Endothelial cell of umbilical vein (primary cell): ENCODE data around the gene TPM1. TPM values are rescaled to one million over a fixed set of nuclear protein-coding genes. Genes with fewer than 3 reads are reported as not detected.

Experiments
- BruUV-seq: library from RNA; stranded (reverse); fragments of 400-500 nt; replicated peaks from 2 replicates; lab custom pipeline; 2021; lab: Mats Ljungman, UMichigan
- CTCF ChIA-PET: fragments of 300-600, 350-600 bp; sonication (Branson Sonifier 250); formaldehyde crosslinking; loops from one replicate; lab custom pipeline; 2021; ENCODE audit warnings: antibody characterized with exemption, inconsistent platforms; lab: Charles Lee
- POLR2A ChIA-PET: fragments of 300-600, 350-600 bp; sonication (Branson Sonifier 250); formaldehyde crosslinking; loops from one replicate; lab custom pipeline; 2021; ENCODE audit warnings: antibody characterized with exemption, inconsistent platforms; lab: Charles Lee
- DNase-seq: peaks from one replicate; pipeline ENCODE4 v3.0.0-alpha.2; 2011; ENCODE audit warnings: low read depth, low spot score
- FAIRE-seq: peaks from 2 replicates; lab custom pipeline; 2011; peaks lifted over from hg19 to GRCh38; lab: Jason Lieb, UNC
- H2AFZ ChIP-seq: 2 replicates; pipeline ENCODE4 v1.6.0; 2012; ENCODE audit warnings: low read depth, low read length, control low read depth, inconsistent platforms
- H3K27ac ChIP-seq: 2 replicates; pipeline ENCODE4 v1.5.1; 2011; ENCODE audit warnings: low read depth, mild to moderate bottlenecking, control low read depth, low read length, moderate library complexity; ENCODE audit not compliant: insufficient read depth
- H3K27me3 ChIP-seq, 2 experiments: 2 replicates each; pipeline versions ENCODE4 v1.6.0 to v1.6.1; 2011; ENCODE audit warnings: low read length in 2 of 2, mixed read lengths in 1 of 2; ENCODE audit not compliant: control insufficient read depth in 2 of 2, insufficient read depth in 2 of 2
- H3K36me3 ChIP-seq, 2 experiments: 2 replicates in 1 of 2; 3 replicates in 1 of 2; pipeline ENCODE4 v1.5.1; 2011; ENCODE audit warnings: low read length in 2 of 2, mild to moderate bottlenecking in 1 of 2, moderate library complexity in 1 of 2; ENCODE audit not compliant: control insufficient read depth in 2 of 2, insufficient read depth in 2 of 2; ENCODE audit errors: extremely low read depth in 1 of 2
- H3K4me1 ChIP-seq: 3 replicates; pipeline ENCODE4 v1.5.1; 2011; ENCODE audit warnings: mild to moderate bottlenecking, low read length; ENCODE audit not compliant: control insufficient read depth, insufficient read depth; ENCODE audit errors: extremely low read depth
- H3K4me2 ChIP-seq: 2 replicates; pipeline ENCODE4 v1.6.1; 2011; ENCODE audit warnings: low read length, control low read depth, mixed read lengths; ENCODE audit not compliant: insufficient read depth
- H3K4me3 ChIP-seq, 3 experiments: fragments of 200-600 bp in 1 of 3; sonication (generic), shearing (Covaris generic) in 1 of 3; replicated peaks in 1 of 3; 2 replicates each; pipeline ENCODE4 v1.5.1; 2011 to 2016; ENCODE audit warnings: control low read depth in 3 of 3, low read length in 3 of 3, mild to moderate bottlenecking in 2 of 3, inconsistent platforms in 1 of 3, low read depth in 1 of 3, moderate library complexity in 1 of 3; ENCODE audit not compliant: insufficient read depth in 1 of 3
- H3K79me2 ChIP-seq: 2 replicates; pipeline ENCODE4 v1.6.0; 2012; ENCODE audit warnings: low read length, inconsistent platforms; ENCODE audit not compliant: control insufficient read depth, insufficient read depth
- H3K9ac ChIP-seq: replicated peaks from 2 replicates; pipeline ENCODE3; 2011; ENCODE audit warnings: low read length, control low read depth; ENCODE audit not compliant: insufficient read depth; ENCODE audit errors: extremely low read depth
- H3K9me1 ChIP-seq: replicated peaks from 3 replicates; pipeline ENCODE4 v1.6.0; 2011; ENCODE audit warnings: mild to moderate bottlenecking, low read length; ENCODE audit not compliant: control insufficient read depth, insufficient read depth; ENCODE audit errors: extremely low read depth
- H3K9me3 ChIP-seq: replicated peaks from 2 replicates; pipeline ENCODE4 v1.5.1; 2012; ENCODE audit warnings: low read length, inconsistent platforms; ENCODE audit not compliant: control insufficient read depth, insufficient read depth
- H4K20me1 ChIP-seq: replicated peaks from 2 replicates; pipeline ENCODE3; 2011; ENCODE audit warnings: mild to moderate bottlenecking, low read length; ENCODE audit not compliant: control insufficient read depth, insufficient read depth; ENCODE audit errors: extremely low read depth
- EZH2 ChIP-seq: IDR thresholded peaks from 2 replicates; pipeline ENCODE4 v1.6.1; 2012; ENCODE audit warnings: borderline replicate concordance, low read depth, mild to moderate bottlenecking, moderate library complexity, low read length, inconsistent platforms; ENCODE audit not compliant: severe bottlenecking
- FOS ChIP-seq: IDR thresholded peaks from 2 replicates; pipeline ENCODE4 v1.6.1; 2011; ENCODE audit warnings: mild to moderate bottlenecking, low read length, moderate library complexity, borderline replicate concordance; ENCODE audit not compliant: insufficient read depth
- GATA2 ChIP-seq: IDR thresholded peaks from 2 replicates; pipeline ENCODE4 v1.7.0; 2011; ENCODE audit warnings: low read depth, mild to moderate bottlenecking, moderate library complexity, mixed read lengths, low read length; ENCODE audit not compliant: insufficient read length, insufficient read depth
- JUN ChIP-seq: IDR thresholded peaks from 2 replicates; pipeline ENCODE4 v1.6.1; 2011; ENCODE audit warnings: borderline replicate concordance, low read depth; ENCODE audit not compliant: insufficient read length, insufficient read depth
- MYC ChIP-seq: IDR thresholded peaks from one replicate; pipeline ENCODE4 v1.6.1; 2011; ENCODE audit warnings: mild to moderate bottlenecking, low read depth, low read length
- POLR2A ChIP-seq: IDR thresholded peaks from 2 replicates; pipeline ENCODE4 v1.6.1; 2012; ENCODE audit warnings: low read depth, mild to moderate bottlenecking, control low read depth, low read length
- POLR2AphosphoS5 ChIP-seq: IDR thresholded peaks from 2 replicates; pipeline ENCODE4 v1.6.1; 2012; ENCODE audit warnings: low read depth, mild to moderate bottlenecking, control low read depth, low read length, moderate library complexity; ENCODE audit not compliant: insufficient read depth
- dilution Hi-C: fragments of 300-500 bp; cut with MboI; formaldehyde crosslinking; loops from one replicate; pipeline ENCODE4 v1.15.0; 2019; ENCODE audit warnings: low sequenced_read_pairs; ENCODE audit not compliant: extremely low pct_ligation_motif_present
- intact Hi-C: fragments of 100-400 bp; cut with micrococcal nuclease; formaldehyde crosslinking; loops from one replicate; pipeline ENCODE4 v1.10.0; 2022
- polyA plus RNA-seq, 4 experiments: library from polyadenylated mRNA; depleted of rRNA in 3 of 4; stranded (reverse) in 3 of 4; unstranded in 1 of 4; fragments of >200 nt; gene quantifications; 2 replicates each; pipeline versions ENCODE4 v1.2.1 to v1.2.3, GENCODE V29; 2011 to 2012; ENCODE audit warnings: missing spikeins in 1 of 4
- total RNA-seq: library from RNA; stranded (reverse); gene quantifications from 2 replicates; pipeline ENCODE4 v1.2.3, GENCODE V29; 2021
- TF ChIP-seq, protein P1 (sequence below): IDR thresholded peaks from 2 replicates; pipeline ENCODE4 v1.6.1; 2011; ENCODE audit not compliant: insufficient read depth, insufficient read length
- TF ChIP-seq, protein P2 (sequence below), 2 donors: IDR thresholded peaks; 1 replicate in 1 of 2; 2 replicates in 1 of 2; pipeline ENCODE4 v1.5.1; 2011; ENCODE audit warnings: low read length in 2 of 2, mild to moderate bottlenecking in 2 of 2, moderate library complexity in 2 of 2, control low read depth in 1 of 2, inconsistent platforms in 1 of 2, low read depth in 1 of 2; ENCODE audit not compliant: insufficient read depth in 1 of 2; ENCODE audit errors: extremely low read depth in 1 of 2

TPM1 gene
- total and polyA plus RNA-seq, 2 donors (not counting 3 experiments of a cell fraction or from before 2014, with no cell fraction given), result 518 to 558 TPM

DNA sequence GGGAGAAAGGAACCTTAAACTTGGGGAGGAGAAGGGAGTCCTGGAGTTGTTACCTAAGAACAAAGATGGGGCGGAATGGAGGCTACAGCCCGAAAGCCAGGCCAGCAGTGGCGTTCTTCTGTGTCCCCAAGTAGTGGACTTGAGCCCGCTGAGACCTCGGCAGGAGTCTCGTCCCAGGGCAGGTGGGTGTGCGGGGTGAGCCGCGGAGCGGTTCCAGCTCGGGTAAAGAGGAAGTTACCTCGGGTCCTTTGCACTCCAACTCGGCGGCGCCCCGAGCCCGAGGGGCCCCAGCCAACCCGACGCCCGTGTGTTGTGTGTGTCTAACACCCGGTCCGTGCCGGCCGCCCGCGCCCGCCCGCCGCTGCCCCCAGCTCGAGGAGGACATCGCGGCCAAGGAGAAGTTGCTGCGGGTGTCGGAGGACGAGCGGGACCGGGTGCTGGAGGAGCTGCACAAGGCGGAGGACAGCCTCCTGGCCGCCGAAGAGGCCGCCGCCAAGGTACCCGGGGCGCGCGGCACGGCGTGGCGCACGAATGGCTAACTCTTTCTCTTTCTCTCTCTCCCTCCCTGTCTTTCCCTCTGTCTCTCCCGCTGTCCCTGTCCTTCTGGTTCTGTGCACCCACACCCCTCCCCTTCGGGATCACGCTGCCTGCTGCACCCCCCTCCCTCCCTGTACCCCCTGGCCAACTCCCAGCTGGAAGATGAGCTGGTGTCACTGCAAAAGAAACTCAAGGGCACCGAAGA is 959 bp downstream of the TPM1 start:
- dilution Hi-C loops (no loop called here), intact Hi-C loops (loop anchor here (1.0 kb wide), 1 partner anchor 93 kb away; no protein-coding TSS in a partner anchor)
- H3K27ac ChIP-seq, result peak overlapping the region; percentile 87
- peak overlapping the region; percentile 97 for H3K9ac ChIP-seq
- no TSS peak for BruUV-seq
- H3K4me1 ChIP-seq, result peaks cover 38% of the 10 kb centered on the region
- FAIRE-seq, result peak; percentile 59
- CTCF ChIA-PET, result interaction anchor here (1.2 to 3.7 kb wide), 5 partner anchors 87 to 260 kb away, joined by 4 to 26 read pairs (median 10); no protein-coding TSS in a partner anchor
- H3K9me3 ChIP-seq, result no peaks in the 10 kb centered on the region
- peaks cover 51% of the 10 kb centered on the region for H3K79me2 ChIP-seq
- H4K20me1 ChIP-seq, result no peaks in the 10 kb centered on the region
- H3K4me3 ChIP-seq, result peak overlapping the region; percentile 77 to 95 (median 83)
- peak; percentile 48 for DNase-seq
- H2AFZ ChIP-seq, result peak overlapping the region; percentile 4
- H3K27me3 ChIP-seq, result no peaks in the 10 kb centered on the region
- peaks cover 2 to 8% of the 10 kb centered on the region in 2 experiments for H3K36me3 ChIP-seq
- POLR2A ChIA-PET, result interaction anchor here (0.7 to 6.6 kb wide), 5 partner anchors 10 to 193 kb away, joined by 3 to 70 read pairs (median 6); no protein-coding TSS in a partner anchor
- no peaks in the 10 kb centered on the region for H3K9me1 ChIP-seq
- TF ChIP-seq GATA2 (no peak), POLR2AphosphoS5 (peak; percentile 23)
- H3K4me2 ChIP-seq, result peak overlapping the region; percentile 96

DNA sequence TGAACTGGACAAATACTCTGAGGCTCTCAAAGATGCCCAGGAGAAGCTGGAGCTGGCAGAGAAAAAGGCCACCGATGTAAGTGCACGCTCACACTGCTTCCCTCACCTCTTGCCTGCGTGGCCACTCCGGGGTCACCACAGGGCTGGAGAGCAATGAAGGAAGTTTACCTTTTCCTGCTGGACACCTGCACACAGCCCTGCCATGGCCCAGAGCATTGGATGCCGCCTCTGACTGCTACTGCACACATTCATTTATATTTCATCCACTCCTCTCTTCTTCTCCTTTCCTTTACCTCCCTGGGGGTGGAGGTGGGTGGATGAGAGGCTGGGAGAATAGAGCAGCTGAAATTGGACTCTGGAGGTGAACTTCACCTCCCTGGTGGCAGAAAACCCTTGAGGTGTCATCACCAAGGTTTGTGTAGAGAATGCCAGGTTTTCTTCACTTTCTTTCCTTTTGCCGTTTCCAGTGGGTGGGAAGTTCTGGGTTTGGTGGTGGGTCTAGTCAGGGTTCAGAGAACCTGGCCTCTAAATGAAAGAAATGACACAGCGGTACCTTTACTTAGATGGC is 1.6 kb downstream of the TPM1 start:
- POLR2A ChIA-PET, result interaction anchor here (0.8 to 6.6 kb wide), 4 partner anchors 148 to 262 kb away, joined by 3 to 70 read pairs (median 6); no protein-coding TSS in a partner anchor
- H2AFZ ChIP-seq, result no peak overlapping the region

More for the DNA sequence above, 1.6 kb downstream of the TPM1 start:
- Histone ChIP-seq H3K4me2 (peak overlapping the region; percentile 96), H3K4me3 (peak overlapping the region; percentile 77 to 95 (median 83)), H3K9ac (peak overlapping the region; percentile 97), H3K27me3 (no peaks in the 10 kb centered on the region), H4K20me1 (no peaks in the 10 kb centered on the region), H3K9me1 (no peaks in the 10 kb centered on the region), H3K79me2 (peaks cover 57% of the 10 kb centered on the region), H3K36me3 (peaks cover 2 to 8% of the 10 kb centered on the region in 2 experiments), H3K27ac (peak overlapping the region; percentile 87), H3K9me3 (no peaks in the 10 kb centered on the region), H3K4me1 (peaks cover 42% of the 10 kb centered on the region)
- intact Hi-C loops, result no loop called here
- BruUV-seq, result TSS peak; percentile 64
- FAIRE-seq, result peak; percentile 68
- TF ChIP-seq POLR2AphosphoS5 (no peak), MYC (no peak), FOS (no peak), POLR2A (no peak), GATA2 (no peak), JUN (no peak), EZH2 (no peak)
- TF ChIP-seq, protein P1, sequence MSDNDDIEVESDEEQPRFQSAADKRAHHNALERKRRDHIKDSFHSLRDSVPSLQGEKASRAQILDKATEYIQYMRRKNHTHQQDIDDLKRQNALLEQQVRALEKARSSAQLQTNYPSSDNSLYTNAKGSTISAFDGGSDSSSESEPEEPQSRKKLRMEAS, result no peak
- TF ChIP-seq, protein P2, sequence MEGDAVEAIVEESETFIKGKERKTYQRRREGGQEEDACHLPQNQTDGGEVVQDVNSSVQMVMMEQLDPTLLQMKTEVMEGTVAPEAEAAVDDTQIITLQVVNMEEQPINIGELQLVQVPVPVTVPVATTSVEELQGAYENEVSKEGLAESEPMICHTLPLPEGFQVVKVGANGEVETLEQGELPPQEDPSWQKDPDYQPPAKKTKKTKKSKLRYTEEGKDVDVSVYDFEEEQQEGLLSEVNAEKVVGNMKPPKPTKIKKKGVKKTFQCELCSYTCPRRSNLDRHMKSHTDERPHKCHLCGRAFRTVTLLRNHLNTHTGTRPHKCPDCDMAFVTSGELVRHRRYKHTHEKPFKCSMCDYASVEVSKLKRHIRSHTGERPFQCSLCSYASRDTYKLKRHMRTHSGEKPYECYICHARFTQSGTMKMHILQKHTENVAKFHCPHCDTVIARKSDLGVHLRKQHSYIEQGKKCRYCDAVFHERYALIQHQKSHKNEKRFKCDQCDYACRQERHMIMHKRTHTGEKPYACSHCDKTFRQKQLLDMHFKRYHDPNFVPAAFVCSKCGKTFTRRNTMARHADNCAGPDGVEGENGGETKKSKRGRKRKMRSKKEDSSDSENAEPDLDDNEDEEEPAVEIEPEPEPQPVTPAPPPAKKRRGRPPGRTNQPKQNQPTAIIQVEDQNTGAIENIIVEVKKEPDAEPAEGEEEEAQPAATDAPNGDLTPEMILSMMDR (IDR thresholded peaks at IDR 0.05; ENCODE audit: extremely low read depth in 1 of 2, insufficient read depth in 1 of 2, low read depth in 1 of 2, low read length in 2 of 2), result no peak
- dilution Hi-C loops, result no loop called here
- CTCF ChIA-PET, result interaction anchor here (0.8 to 5.5 kb wide), 8 partner anchors 87 to 261 kb away, joined by 3 to 48 read pairs (median 8); no protein-coding TSS in a partner anchor
- no peak for DNase-seq
